ENCODE measurements around the gene ZFP92. TPM values are rescaled to one million over a fixed set of nuclear protein-coding genes. Genes with fewer than 3 reads are reported as not detected.

The ZFP92 gene
- total and polyA plus RNA-seq, 2 donors (not counting 3 experiments of a cell fraction or from before 2014, with no cell fraction given): 0.36 to 1.2 TPM

GRCh38 chrX:153374426-153374825, 36.8 kb upstream of the ZFP92 start:
- no TSS peak for BruUV-seq (replicated peaks)
- H3K9me3 ChIP-seq (replicated peaks; ENCODE audit: control insufficient read depth, insufficient read depth, low read length): no peaks in the 10 kb centered on the region
- no peak for DNase-seq (ENCODE audit: low read depth, low spot score)
- no peak overlapping the region for H3K27ac ChIP-seq (ENCODE audit: insufficient read depth, low read depth, low read length)
- no peaks in the 10 kb centered on the region for H3K79me2 ChIP-seq (ENCODE audit: control insufficient read depth, insufficient read depth, low read length)
- H3K4me2 ChIP-seq (ENCODE audit: insufficient read depth, low read length): no peak overlapping the region
- H3K27me3 ChIP-seq (ENCODE audit: control insufficient read depth in 2 of 2, insufficient read depth in 2 of 2, low read length in 2 of 2): peaks cover 0 to 2% of the 10 kb centered on the region in 2 experiments
- no peaks in the 10 kb centered on the region for H3K9me1 ChIP-seq (replicated peaks; ENCODE audit: control insufficient read depth, extremely low read depth, insufficient read depth, low read length)
- dilution Hi-C loops (cut with MboI; ENCODE audit: extremely low pct_ligation_motif_present, low sequenced_read_pairs): no loop called here
- TF ChIP-seq GATA2 (IDR thresholded peaks at IDR 0.05; ENCODE audit: insufficient read depth, insufficient read length, low read depth, low read length): no peak
- H3K4me3 ChIP-seq (replicated peaks in 1 of 3; ENCODE audit: insufficient read depth in 1 of 3, low read depth in 1 of 3, low read length in 3 of 3): no peak overlapping the region
- no peak for FAIRE-seq
- intact Hi-C loops (cut with micrococcal nuclease): no loop called here
- H3K9ac ChIP-seq (replicated peaks; ENCODE audit: extremely low read depth, insufficient read depth, low read length): no peak overlapping the region
- H3K4me1 ChIP-seq (ENCODE audit: control insufficient read depth, extremely low read depth, insufficient read depth, low read length): no peaks in the 10 kb centered on the region
- POLR2A ChIA-PET: no interaction called here
- CTCF ChIA-PET: no interaction called here
- H3K36me3 ChIP-seq (ENCODE audit: control insufficient read depth in 2 of 2, extremely low read depth in 1 of 2, insufficient read depth in 2 of 2, low read length in 2 of 2): no peaks in the 10 kb centered on the region
- no peaks in the 10 kb centered on the region for H4K20me1 ChIP-seq (replicated peaks; ENCODE audit: control insufficient read depth, extremely low read depth, insufficient read depth, low read length)
- no peak overlapping the region for H2AFZ ChIP-seq (ENCODE audit: low read depth, low read length)

- H2AFZ ChIP-seq (ENCODE audit: low read depth, low read length): no peak overlapping the region
- H3K4me3 ChIP-seq (replicated peaks in 1 of 3; ENCODE audit: insufficient read depth in 1 of 3, low read depth in 1 of 3, low read length in 3 of 3): no peak overlapping the region
- no peaks in the 10 kb centered on the region for H3K36me3 ChIP-seq (ENCODE audit: control insufficient read depth in 2 of 2, extremely low read depth in 1 of 2, insufficient read depth in 2 of 2, low read length in 2 of 2)
- TF ChIP-seq MYC (IDR thresholded peaks at IDR 0.05; ENCODE audit: low read depth, low read length) (no peak), POLR2A (IDR thresholded peaks at IDR 0.05; ENCODE audit: low read depth, low read length) (no peak), EZH2 (IDR thresholded peaks at IDR 0.05; ENCODE audit: borderline replicate concordance, low read depth, low read length, severe bottlenecking) (no peak), FOS (IDR thresholded peaks at IDR 0.05; ENCODE audit: borderline replicate concordance, insufficient read depth, low read length) (no peak), GATA2 (IDR thresholded peaks at IDR 0.05; ENCODE audit: insufficient read depth, insufficient read length, low read depth, low read length) (no peak), POLR2AphosphoS5 (IDR thresholded peaks at IDR 0.05; ENCODE audit: insufficient read depth, low read depth, low read length) (no peak), JUN (IDR thresholded peaks at IDR 0.05; ENCODE audit: borderline replicate concordance, insufficient read depth, insufficient read length, low read depth) (no peak)
- TF ChIP-seq, protein P1, sequence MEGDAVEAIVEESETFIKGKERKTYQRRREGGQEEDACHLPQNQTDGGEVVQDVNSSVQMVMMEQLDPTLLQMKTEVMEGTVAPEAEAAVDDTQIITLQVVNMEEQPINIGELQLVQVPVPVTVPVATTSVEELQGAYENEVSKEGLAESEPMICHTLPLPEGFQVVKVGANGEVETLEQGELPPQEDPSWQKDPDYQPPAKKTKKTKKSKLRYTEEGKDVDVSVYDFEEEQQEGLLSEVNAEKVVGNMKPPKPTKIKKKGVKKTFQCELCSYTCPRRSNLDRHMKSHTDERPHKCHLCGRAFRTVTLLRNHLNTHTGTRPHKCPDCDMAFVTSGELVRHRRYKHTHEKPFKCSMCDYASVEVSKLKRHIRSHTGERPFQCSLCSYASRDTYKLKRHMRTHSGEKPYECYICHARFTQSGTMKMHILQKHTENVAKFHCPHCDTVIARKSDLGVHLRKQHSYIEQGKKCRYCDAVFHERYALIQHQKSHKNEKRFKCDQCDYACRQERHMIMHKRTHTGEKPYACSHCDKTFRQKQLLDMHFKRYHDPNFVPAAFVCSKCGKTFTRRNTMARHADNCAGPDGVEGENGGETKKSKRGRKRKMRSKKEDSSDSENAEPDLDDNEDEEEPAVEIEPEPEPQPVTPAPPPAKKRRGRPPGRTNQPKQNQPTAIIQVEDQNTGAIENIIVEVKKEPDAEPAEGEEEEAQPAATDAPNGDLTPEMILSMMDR (IDR thresholded peaks at IDR 0.05; ENCODE audit: extremely low read depth in 1 of 2, insufficient read depth in 1 of 2, low read depth in 1 of 2, low read length in 2 of 2): no peak
- TF ChIP-seq, protein P2, sequence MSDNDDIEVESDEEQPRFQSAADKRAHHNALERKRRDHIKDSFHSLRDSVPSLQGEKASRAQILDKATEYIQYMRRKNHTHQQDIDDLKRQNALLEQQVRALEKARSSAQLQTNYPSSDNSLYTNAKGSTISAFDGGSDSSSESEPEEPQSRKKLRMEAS (IDR thresholded peaks at IDR 0.05; ENCODE audit: insufficient read depth, insufficient read length): no peak
- intact Hi-C loops (cut with micrococcal nuclease): no loop called here
- no peak for DNase-seq (ENCODE audit: low read depth, low spot score)
- no peaks in the 10 kb centered on the region for H3K9me1 ChIP-seq (replicated peaks; ENCODE audit: control insufficient read depth, extremely low read depth, insufficient read depth, low read length)
- POLR2A ChIA-PET: no interaction called here
- no peak overlapping the region for H3K4me2 ChIP-seq (ENCODE audit: insufficient read depth, low read length)
- no peaks in the 10 kb centered on the region for H3K9me3 ChIP-seq (replicated peaks; ENCODE audit: control insufficient read depth, insufficient read depth, low read length)
- no peaks in the 10 kb centered on the region for H3K4me1 ChIP-seq (ENCODE audit: control insufficient read depth, extremely low read depth, insufficient read depth, low read length)
- no TSS peak for BruUV-seq (replicated peaks)
- dilution Hi-C loops (cut with MboI; ENCODE audit: extremely low pct_ligation_motif_present, low sequenced_read_pairs): no loop called here
- H3K79me2 ChIP-seq (ENCODE audit: control insufficient read depth, insufficient read depth, low read length): no peaks in the 10 kb centered on the region
- peaks cover 0 to 2% of the 10 kb centered on the region in 2 experiments for H3K27me3 ChIP-seq (ENCODE audit: control insufficient read depth in 2 of 2, insufficient read depth in 2 of 2, low read length in 2 of 2)
- H3K9ac ChIP-seq (replicated peaks; ENCODE audit: extremely low read depth, insufficient read depth, low read length): no peak overlapping the region
- FAIRE-seq: no peak
- CTCF ChIA-PET: no interaction called here
- H3K27ac ChIP-seq (ENCODE audit: insufficient read depth, low read depth, low read length): no peak overlapping the region
- H4K20me1 ChIP-seq (replicated peaks; ENCODE audit: control insufficient read depth, extremely low read depth, insufficient read depth, low read length): no peaks in the 10 kb centered on the region
These were observed 35.7 kb upstream of the ZFP92 start for GRCh38 chrX:153375571-153375970.

Data from endothelial cell of umbilical vein (primary cell).